PC-3 (cell line): Measurements from ENCODE around the gene LYSET. TPM values are rescaled to one million over a fixed set of nuclear protein-coding genes. Genes with fewer than 3 reads are reported as not detected.
"Not testable (repeated sequence)": the region's sequence is repeated elsewhere in the genome, so short reads cannot be mapped to it uniquely, and the experiment has no call there.

ENCODE experiments used
- ATAC-seq: fragments of 200-7000 bp; cut with Tn5 transposase; 2 replicates; pipeline ENCODE4 v1.9.1; 2020; ENCODE audit warnings: mild to moderate bottlenecking, moderate library complexity
- BruUV-seq: library from RNA; stranded (reverse); fragments of 400-500 nt; replicated peaks from 2 replicates; lab custom pipeline; 2021; lab: Mats Ljungman, UMichigan
- CTCF ChIA-PET: fragments of 300-600 bp; sonication (Branson Sonifier 250); formaldehyde crosslinking; loops from one replicate; lab custom pipeline; 2022; ENCODE audit warnings: antibody characterized with exemption; lab: Charles Lee
- POLR2A ChIA-PET: fragments of 300-600 bp; sonication (Branson Sonifier 250); formaldehyde crosslinking; loops from one replicate; lab custom pipeline; 2022; ENCODE audit warnings: antibody characterized with exemption; ENCODE audit not compliant: unreplicated experiment; lab: Charles Lee
- DNase-seq: peaks from one replicate; pipeline ENCODE4 v3.0.0-alpha.2; 2015
- H2AFZ ChIP-seq: fragments of 300-600 bp; sonication (generic); 2 replicates; pipeline ENCODE4 v1.6.0; 2016; ENCODE audit warnings: antibody characterized with exemption, low read length
- H3F3A ChIP-seq: fragments of 300-600 bp; sonication (generic); one replicate; pipeline ENCODE4 v1.6.0; 2017; ENCODE audit warnings: antibody characterized with exemption, low read length, control low read depth, mild to moderate bottlenecking; ENCODE audit not compliant: unreplicated experiment
- H3K27ac ChIP-seq: fragments of 300-600 bp; sonication (generic); 2 replicates; pipeline ENCODE4 v1.5.1; 2016; ENCODE audit warnings: mild to moderate bottlenecking, low read length
- H3K27me3 ChIP-seq: fragments of 300-600 bp; sonication (generic); 2 replicates; pipeline ENCODE4 v1.6.1; 2016; ENCODE audit warnings: low read length, mixed read lengths
- H3K36me3 ChIP-seq: fragments of 300-600 bp; sonication (generic); 2 replicates; pipeline ENCODE4 v1.6.1; 2016; ENCODE audit warnings: low read depth, mixed run types, low read length, mixed read lengths
- H3K4me1 ChIP-seq: fragments of 300-600 bp; sonication (generic); 2 replicates; pipeline ENCODE4 v1.5.1; 2016; ENCODE audit warnings: low read length; ENCODE audit not compliant: insufficient read depth
- H3K4me2 ChIP-seq: fragments of 300-600 bp; sonication (generic); 2 replicates; pipeline ENCODE4 v1.6.0; 2016; ENCODE audit warnings: low read length
- H3K4me3 ChIP-seq: fragments of 300-600 bp; sonication (generic); 2 replicates; pipeline ENCODE4 v1.5.1; 2016; ENCODE audit warnings: mild to moderate bottlenecking, low read length, mixed read lengths
- H3K79me2 ChIP-seq: fragments of 300-600 bp; sonication (generic); 2 replicates; pipeline ENCODE4 v1.6.1; 2017; ENCODE audit warnings: low read length, mixed read lengths
- H3K9ac ChIP-seq: fragments of 300-600 bp; sonication (generic); 2 replicates; pipeline ENCODE4 v1.6.0; 2016; ENCODE audit warnings: mild to moderate bottlenecking, low read length
- H3K9me2 ChIP-seq: fragments of 300-600 bp; sonication (generic); replicated peaks from 2 replicates; pipeline ENCODE4 v1.6.1; 2016; ENCODE audit warnings: mixed run types, low read length, mixed read lengths
- H3K9me3 ChIP-seq: fragments of 300-600 bp; sonication (generic); 2 replicates; pipeline ENCODE4 v1.6.1; 2016; ENCODE audit warnings: low read length, mixed read lengths
- H4K20me1 ChIP-seq: fragments of 300-600 bp; sonication (generic); 2 replicates; pipeline ENCODE4 v1.6.1; 2016; ENCODE audit warnings: low read length, mixed read lengths
- EZH2 ChIP-seq: fragments of 300-600 bp; sonication (generic); IDR thresholded peaks from one replicate; pipeline ENCODE4 v1.6.1; 2017; ENCODE audit warnings: antibody characterized with exemption, mild to moderate bottlenecking, low read length; ENCODE audit not compliant: unreplicated experiment
- EZH2phosphoT487 ChIP-seq: fragments of 300-600 bp; sonication (generic); IDR thresholded peaks from 2 replicates; pipeline ENCODE4 v1.6.1; 2018; ENCODE audit warnings: mild to moderate bottlenecking, antibody characterized with exemption, low read length, borderline replicate concordance
- intact Hi-C: fragments of 100-400 bp; cut with micrococcal nuclease; formaldehyde crosslinking; loops from 2 replicates; pipeline ENCODE4 v1.9.0; 2023
- total RNA-seq: library from RNA; depleted of rRNA; stranded (reverse); fragments of >200 nt; gene quantifications from 2 replicates; pipeline ENCODE4 v1.2.3, GENCODE V29; 2014
- TF ChIP-seq, protein P1 (sequence below): fragments of 300-600 bp; sonication (generic); conservative IDR thresholded peaks from 2 replicates; pipeline ENCODE4 v1.5.1; 2017; ENCODE audit warnings: antibody characterized with exemption, low read depth, mild to moderate bottlenecking, low read length

LYSET gene
- total RNA-seq, 1 experiment from 2014 or later = 11.5 TPM

DNA sequence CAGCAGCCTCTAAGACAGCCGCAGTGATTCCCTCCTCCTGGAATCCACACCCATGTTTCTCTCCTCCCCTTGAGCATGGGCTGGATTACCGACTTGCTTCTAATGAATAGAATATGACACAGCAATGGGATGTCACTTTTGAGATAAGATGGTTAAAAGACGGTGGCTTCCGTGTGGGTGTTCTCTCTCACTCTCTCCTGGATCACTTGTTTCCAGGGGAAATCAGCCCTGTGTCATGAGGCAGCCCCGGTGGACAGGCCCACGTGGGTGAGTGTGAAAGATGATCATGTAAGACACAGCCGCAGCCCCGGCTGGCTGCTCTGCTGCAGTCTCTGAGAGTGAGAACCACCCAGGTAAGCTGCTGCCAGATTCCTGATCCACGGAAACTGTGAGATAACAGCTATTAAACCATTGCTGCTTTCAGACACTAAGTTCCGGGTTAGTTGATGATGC is 11.1 kb upstream of the LYSET start:
- Histone ChIP-seq H3F3A (no peaks in the 10 kb centered on the region), H2AFZ (peak overlapping the region; percentile 30; the same call in 1 of the 2 replicates), H3K4me1 (peaks cover 4% of the 10 kb centered on the region; the same call in 1 of the 2 replicates), H3K4me3 (no peak overlapping the region), H3K27me3 (no peaks in the 10 kb centered on the region), H3K27ac (no peak overlapping the region), H3K36me3 (no peaks in the 10 kb centered on the region), H3K9ac (no peak overlapping the region), H3K4me2 (0 out of 2 replicates have a peak overlapping the region, but pooled peaks have one; percentile 11), H3K9me2 (no peaks in the 10 kb centered on the region), H4K20me1 (no peaks in the 10 kb centered on the region), H3K9me3 (no peaks in the 10 kb centered on the region), H3K79me2 (no peaks in the 10 kb centered on the region)
- peak; percentile 20 for DNase-seq
- BruUV-seq = no TSS peak
- TF ChIP-seq, protein P1, sequence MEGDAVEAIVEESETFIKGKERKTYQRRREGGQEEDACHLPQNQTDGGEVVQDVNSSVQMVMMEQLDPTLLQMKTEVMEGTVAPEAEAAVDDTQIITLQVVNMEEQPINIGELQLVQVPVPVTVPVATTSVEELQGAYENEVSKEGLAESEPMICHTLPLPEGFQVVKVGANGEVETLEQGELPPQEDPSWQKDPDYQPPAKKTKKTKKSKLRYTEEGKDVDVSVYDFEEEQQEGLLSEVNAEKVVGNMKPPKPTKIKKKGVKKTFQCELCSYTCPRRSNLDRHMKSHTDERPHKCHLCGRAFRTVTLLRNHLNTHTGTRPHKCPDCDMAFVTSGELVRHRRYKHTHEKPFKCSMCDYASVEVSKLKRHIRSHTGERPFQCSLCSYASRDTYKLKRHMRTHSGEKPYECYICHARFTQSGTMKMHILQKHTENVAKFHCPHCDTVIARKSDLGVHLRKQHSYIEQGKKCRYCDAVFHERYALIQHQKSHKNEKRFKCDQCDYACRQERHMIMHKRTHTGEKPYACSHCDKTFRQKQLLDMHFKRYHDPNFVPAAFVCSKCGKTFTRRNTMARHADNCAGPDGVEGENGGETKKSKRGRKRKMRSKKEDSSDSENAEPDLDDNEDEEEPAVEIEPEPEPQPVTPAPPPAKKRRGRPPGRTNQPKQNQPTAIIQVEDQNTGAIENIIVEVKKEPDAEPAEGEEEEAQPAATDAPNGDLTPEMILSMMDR = no peak
- TF ChIP-seq EZH2 (no peak), EZH2phosphoT487 (no peak)
- intact Hi-C loops = loop anchor here (10.0 kb wide), 1 partner anchor 59 kb away; the partner anchor contains the start of gene ITPK1
- ChIA-PET POLR2A (no interaction called here), CTCF (no interaction called here)
- peak; percentile 42 for ATAC-seq

DNA sequence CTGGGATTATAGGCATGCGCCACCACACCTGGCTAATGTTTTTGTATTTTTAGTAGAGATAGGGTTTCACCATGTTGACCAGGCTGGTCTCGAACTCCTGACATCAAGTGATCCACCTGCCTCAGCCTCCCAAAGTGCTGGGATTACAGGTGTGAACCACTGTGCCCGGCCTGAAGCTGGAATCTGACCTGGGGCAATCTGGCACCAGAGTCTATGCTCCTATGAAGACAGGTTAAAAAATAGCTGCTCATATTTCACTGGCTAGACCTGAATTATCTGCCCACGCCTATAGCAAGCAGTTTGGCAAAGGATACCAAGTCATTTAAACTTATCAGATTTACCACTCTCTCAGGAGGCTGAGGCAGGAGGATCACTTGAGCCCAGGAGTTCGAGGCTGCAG is 10.4 kb upstream of the LYSET start:
- H3K27me3 ChIP-seq, BruUV-seq, H3K9me3 ChIP-seq, H3K36me3 ChIP-seq, POLR2A ChIA-PET, H3K27ac ChIP-seq, H3K4me2 ChIP-seq, H3K9ac ChIP-seq, H3K4me3 ChIP-seq, H2AFZ ChIP-seq, H3K9me2 ChIP-seq, H4K20me1 ChIP-seq, H3F3A ChIP-seq, ATAC-seq, H3K79me2 ChIP-seq, H3K4me1 ChIP-seq: not testable (repeated sequence)
- CTCF ChIA-PET = interaction anchor here (1.2 kb wide), 1 partner anchor 37 kb away, joined by 3 read pairs; no protein-coding TSS in a partner anchor
- DNase-seq = peak; percentile 55
- intact Hi-C loops = loop anchor here (10.0 kb wide), 1 partner anchor 60 kb away; the partner anchor contains the start of gene ITPK1

DNA sequence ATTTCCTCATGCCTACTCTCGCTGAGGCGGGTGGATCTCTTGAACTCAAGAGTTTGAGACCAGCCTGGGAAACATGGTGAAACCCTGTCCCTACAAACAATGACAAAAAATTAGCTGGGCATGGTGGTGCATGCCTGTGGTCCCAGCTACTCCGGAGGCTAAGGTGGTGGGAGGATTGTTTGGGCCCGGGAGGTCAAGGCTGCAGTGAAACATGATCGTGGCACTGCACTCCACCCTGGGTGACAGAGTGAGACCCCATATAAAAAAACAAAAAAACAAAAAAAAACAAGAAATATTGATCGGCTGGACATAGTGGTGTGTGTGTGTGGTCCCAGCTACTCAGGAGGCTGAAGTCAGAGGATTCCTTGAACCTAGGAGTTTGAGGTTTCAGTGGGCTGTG is 9.6 kb upstream of the LYSET start:
- Histone ChIP-seq H4K20me1 (no peaks in the 10 kb centered on the region), H3K4me1 (peaks cover 9% of the 10 kb centered on the region; the same call in 1 of the 2 replicates), H2AFZ (no peak overlapping the region), H3K36me3 (no peaks in the 10 kb centered on the region), H3K27ac (no peak overlapping the region), H3K27me3 (no peaks in the 10 kb centered on the region), H3K9ac (no peak overlapping the region), H3F3A (no peaks in the 10 kb centered on the region), H3K9me3 (no peaks in the 10 kb centered on the region), H3K79me2 (no peaks in the 10 kb centered on the region), H3K4me2 (no peak overlapping the region), H3K4me3 (no peak overlapping the region), H3K9me2 (no peaks in the 10 kb centered on the region)
- POLR2A ChIA-PET = no interaction called here
- CTCF ChIA-PET = interaction anchor here (1.2 kb wide), 1 partner anchor 38 kb away, joined by 3 read pairs; no protein-coding TSS in a partner anchor
- no peak for ATAC-seq
- TF ChIP-seq, protein P1 = no peak
- no peak for TF ChIP-seq EZH2
- no peak for TF ChIP-seq EZH2phosphoT487
- BruUV-seq = no TSS peak
- intact Hi-C loops = loop anchor here (10.0 kb wide), 1 partner anchor 61 kb away; the partner anchor contains the start of gene ITPK1
- no peak for DNase-seq
